ENCODE results near the gene LENEP.

DNA sequence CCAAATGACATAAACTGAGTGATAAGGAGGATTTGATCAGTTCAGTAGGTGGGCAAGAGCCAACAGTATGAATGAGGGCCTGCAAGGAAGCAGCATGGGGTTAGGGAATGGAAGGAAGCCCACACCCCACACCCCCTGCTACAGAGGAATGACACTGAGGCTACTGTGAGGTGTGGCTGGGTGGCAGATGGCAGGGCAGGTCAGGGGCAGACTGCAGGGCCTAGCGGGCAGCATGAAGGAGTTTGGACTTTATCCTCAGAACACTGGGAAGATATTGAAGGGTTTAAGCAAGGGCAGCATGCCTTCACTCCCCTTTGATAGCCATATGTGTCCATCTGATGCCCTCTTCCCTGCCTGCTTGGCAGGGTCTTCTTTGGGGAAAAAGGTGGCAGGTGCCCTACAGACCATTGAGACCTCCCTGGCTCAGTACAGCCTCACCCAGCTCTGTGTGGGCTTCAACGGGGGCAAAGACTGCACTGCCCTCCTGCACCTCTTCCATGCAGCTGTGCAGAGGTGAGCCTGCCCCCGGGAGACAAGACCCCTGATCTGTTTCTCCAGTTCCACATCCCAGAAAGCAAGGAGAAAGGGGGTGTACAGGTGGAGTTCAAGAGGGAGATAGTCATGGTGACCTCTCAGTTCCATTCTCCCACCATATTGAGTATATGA is 4.1 kb upstream of the LENEP start:
- TF ChIP-seq, protein P1, sequence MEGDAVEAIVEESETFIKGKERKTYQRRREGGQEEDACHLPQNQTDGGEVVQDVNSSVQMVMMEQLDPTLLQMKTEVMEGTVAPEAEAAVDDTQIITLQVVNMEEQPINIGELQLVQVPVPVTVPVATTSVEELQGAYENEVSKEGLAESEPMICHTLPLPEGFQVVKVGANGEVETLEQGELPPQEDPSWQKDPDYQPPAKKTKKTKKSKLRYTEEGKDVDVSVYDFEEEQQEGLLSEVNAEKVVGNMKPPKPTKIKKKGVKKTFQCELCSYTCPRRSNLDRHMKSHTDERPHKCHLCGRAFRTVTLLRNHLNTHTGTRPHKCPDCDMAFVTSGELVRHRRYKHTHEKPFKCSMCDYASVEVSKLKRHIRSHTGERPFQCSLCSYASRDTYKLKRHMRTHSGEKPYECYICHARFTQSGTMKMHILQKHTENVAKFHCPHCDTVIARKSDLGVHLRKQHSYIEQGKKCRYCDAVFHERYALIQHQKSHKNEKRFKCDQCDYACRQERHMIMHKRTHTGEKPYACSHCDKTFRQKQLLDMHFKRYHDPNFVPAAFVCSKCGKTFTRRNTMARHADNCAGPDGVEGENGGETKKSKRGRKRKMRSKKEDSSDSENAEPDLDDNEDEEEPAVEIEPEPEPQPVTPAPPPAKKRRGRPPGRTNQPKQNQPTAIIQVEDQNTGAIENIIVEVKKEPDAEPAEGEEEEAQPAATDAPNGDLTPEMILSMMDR (optimal IDR thresholded peaks at IDR 0.05 in 1 of 3, IDR thresholded peaks at IDR 0.05 in 1 of 3, conservative IDR thresholded peaks at IDR 0.05 in 1 of 3; ENCODE audit: extremely low read depth in 1 of 3, insufficient read depth in 2 of 3, low read length in 3 of 3) = no peak
- no peak for TF ChIP-seq EZH2 (IDR thresholded peaks at IDR 0.05; ENCODE audit: low read length)

All from keratinocyte (primary cell).